Keratinocyte (primary cell): Measurements from ENCODE around the gene COL13A1. TPM values are rescaled to one million over a fixed set of nuclear protein-coding genes. Genes with fewer than 3 reads are reported as not detected.

ENCODE experiments used
- DNase-seq: peaks from one replicate; pipeline ENCODE4 v3.0.0-alpha.2; 2011; ENCODE audit warnings: low read depth, missing footprints, low spot score
- FAIRE-seq: peaks from 2 replicates; lab custom pipeline; 2011; peaks lifted over from hg19 to GRCh38; lab: Jason Lieb, UNC
- H2AFZ ChIP-seq: 2 replicates; pipeline ENCODE4 v1.6.0; 2012; ENCODE audit warnings: low read length, control low read depth, inconsistent platforms; ENCODE audit not compliant: control insufficient read depth
- H3K27ac ChIP-seq: 2 replicates; pipeline ENCODE4 v1.5.1; 2011; ENCODE audit warnings: low read length; ENCODE audit not compliant: control insufficient read depth, insufficient read depth
- H3K27me3 ChIP-seq: 3 replicates; pipeline ENCODE4 v1.6.0; 2011; ENCODE audit warnings: low read length; ENCODE audit not compliant: control insufficient read depth, insufficient read depth; ENCODE audit errors: extremely low read depth
- H3K36me3 ChIP-seq, 2 experiments: 2 replicates in 1 of 2; 3 replicates in 1 of 2; pipeline ENCODE4 v1.5.1; 2011; ENCODE audit warnings: low read length in 2 of 2, mild to moderate bottlenecking in 1 of 2; ENCODE audit not compliant: control insufficient read depth in 2 of 2, insufficient read depth in 2 of 2; ENCODE audit errors: extremely low read depth in 1 of 2
- H3K4me1 ChIP-seq: 3 replicates; pipeline ENCODE4 v1.5.1; 2011; ENCODE audit warnings: low read length; ENCODE audit not compliant: control insufficient read depth, insufficient read depth; ENCODE audit errors: extremely low read depth
- H3K4me2 ChIP-seq: 3 replicates; pipeline ENCODE4 v1.6.0; 2011; ENCODE audit warnings: low read depth, low read length; ENCODE audit not compliant: control insufficient read depth, insufficient read depth; ENCODE audit errors: extremely low read depth
- H3K4me3 ChIP-seq, 3 experiments: fragments of 200-600 bp in 1 of 3; sonication (generic) in 1 of 3; 2 replicates in 2 of 3; 3 replicates in 1 of 3; pipeline ENCODE4 v1.5.1; 2011 to 2016; ENCODE audit warnings: low read length in 3 of 3, mild to moderate bottlenecking in 3 of 3, control low read depth in 2 of 3, inconsistent platforms in 1 of 3, low read depth in 1 of 3, mixed read lengths in 1 of 3, mixed run types in 1 of 3, moderate library complexity in 1 of 3; ENCODE audit not compliant: control insufficient read depth in 2 of 3, insufficient read depth in 2 of 3; ENCODE audit errors: extremely low read depth in 1 of 3
- H3K79me2 ChIP-seq: 2 replicates; pipeline ENCODE4 v1.6.0; 2012; ENCODE audit warnings: low read length; ENCODE audit not compliant: control insufficient read depth, insufficient read depth
- H3K9ac ChIP-seq: 3 replicates; pipeline ENCODE4 v1.6.0; 2011; ENCODE audit warnings: low read length; ENCODE audit not compliant: control insufficient read depth, insufficient read depth; ENCODE audit errors: extremely low read depth
- H3K9me1 ChIP-seq: 3 replicates; pipeline ENCODE4 v1.6.0; 2011; ENCODE audit warnings: low read length; ENCODE audit not compliant: control insufficient read depth, insufficient read depth; ENCODE audit errors: extremely low read depth
- H3K9me3 ChIP-seq: 2 replicates; pipeline ENCODE4 v1.5.1; 2012; ENCODE audit warnings: low read depth, low read length; ENCODE audit not compliant: control insufficient read depth
- H4K20me1 ChIP-seq: 3 replicates; pipeline ENCODE4 v1.6.0; 2011; ENCODE audit warnings: low read length; ENCODE audit not compliant: control insufficient read depth, insufficient read depth; ENCODE audit errors: extremely low read depth
- CTCF ChIP-seq, 3 experiments: IDR thresholded peaks in 1 of 3; conservative IDR thresholded peaks in 1 of 3; optimal IDR thresholded peaks in 1 of 3; 2 replicates in 2 of 3; 3 replicates in 1 of 3; pipeline versions ENCODE3 to v1.5.1; 2011; ENCODE audit warnings: low read length in 3 of 3, mild to moderate bottlenecking in 3 of 3, moderate library complexity in 2 of 3, control low read depth in 1 of 3, inconsistent platforms in 1 of 3; ENCODE audit not compliant: insufficient read depth in 2 of 3; ENCODE audit errors: extremely low read depth in 1 of 3
- EZH2 ChIP-seq: IDR thresholded peaks from one replicate; pipeline ENCODE4 v1.6.1; 2012; ENCODE audit warnings: inconsistent platforms, mild to moderate bottlenecking, low read length, moderate library complexity
- dilution Hi-C: fragments of 300-500 bp; cut with MboI; formaldehyde crosslinking; loops from one replicate; pipeline ENCODE4 v1.7.0; 2020; ENCODE audit warnings: low sequenced_read_pairs; ENCODE audit not compliant: extremely low pct_ligation_motif_present
- polyA plus RNA-seq, 5 experiments: library from polyadenylated mRNA; depleted of rRNA in 3 of 5; stranded (reverse) in 3 of 5; stranded (forward) in 1 of 5; unstranded in 1 of 5; fragments of >200 nt; gene quantifications; 1 replicate in 1 of 5; 2 replicates in 3 of 5; 3 replicates in 1 of 5; pipeline versions ENCODE4 v1.2.1 to v1.2.3, GENCODE V29; 2011 to 2012; ENCODE audit warnings: missing spikeins in 2 of 5, low read depth in 1 of 5, low replicate concordance in 1 of 5

The COL13A1 gene
- polyA plus RNA-seq, 1 donor (not counting 4 experiments of a cell fraction or from before 2014, with no cell fraction given): 1.5 TPM

GRCh38 chr10:69757553-69758309 lies 44.0 kb upstream of the COL13A1 start:
- no peak overlapping the region for H2AFZ ChIP-seq
- TF ChIP-seq CTCF (optimal IDR thresholded peaks at IDR 0.05 in 1 of 3, IDR thresholded peaks at IDR 0.05 in 1 of 3, conservative IDR thresholded peaks at IDR 0.05 in 1 of 3; ENCODE audit: extremely low read depth in 1 of 3, insufficient read depth in 2 of 3, low read length in 3 of 3): no peak
- TF ChIP-seq EZH2: no peak

GRCh38 chr10:69758310-69758728 lies 43.4 kb upstream of the COL13A1 start:
- H3K27ac ChIP-seq: no peak overlapping the region
- no peak for FAIRE-seq
- no peak overlapping the region for H3K4me2 ChIP-seq

More at GRCh38 chr10:69757553-69758309, 44.0 kb upstream of the COL13A1 start:
- Histone ChIP-seq H4K20me1 (no peaks in the 10 kb centered on the region), H3K4me1 (no peaks in the 10 kb centered on the region), H3K9me3 (no peaks in the 10 kb centered on the region), H3K9ac (no peak overlapping the region), H3K9me1 (no peaks in the 10 kb centered on the region), H3K4me2 (no peak overlapping the region), H3K4me3 (no peak overlapping the region), H3K36me3 (no peaks in the 10 kb centered on the region), H3K79me2 (no peaks in the 10 kb centered on the region), H3K27ac (no peak overlapping the region), H3K27me3 (peaks cover 17% of the 10 kb centered on the region)
- FAIRE-seq: no peak
- dilution Hi-C loops: no loop called here
- DNase-seq: no peak

More at GRCh38 chr10:69758310-69758728, 43.4 kb upstream of the COL13A1 start:
- Histone ChIP-seq H3K36me3 (no peaks in the 10 kb centered on the region), H2AFZ (no peak overlapping the region), H3K4me1 (no peaks in the 10 kb centered on the region), H3K9me1 (no peaks in the 10 kb centered on the region), H3K79me2 (no peaks in the 10 kb centered on the region), H3K27me3 (peaks cover 16% of the 10 kb centered on the region), H3K4me3 (no peak overlapping the region), H3K9ac (no peak overlapping the region), H3K9me3 (no peaks in the 10 kb centered on the region), H4K20me1 (no peaks in the 10 kb centered on the region)
- DNase-seq: no peak
- dilution Hi-C loops: no loop called here
- TF ChIP-seq CTCF (optimal IDR thresholded peaks at IDR 0.05 in 1 of 3, IDR thresholded peaks at IDR 0.05 in 1 of 3, conservative IDR thresholded peaks at IDR 0.05 in 1 of 3; ENCODE audit: extremely low read depth in 1 of 3, insufficient read depth in 2 of 3, low read length in 3 of 3) (no peak), EZH2 (no peak)
